CD14-positive monocyte (primary cell): ENCODE data around the gene MT2A. TPM values are rescaled to one million over a fixed set of nuclear protein-coding genes. Genes with fewer than 3 reads are reported as not detected.

ENCODE experiments used
- DNase-seq, 3 donors: peaks; one replicate each; pipeline ENCODE4 v3.0.0-alpha.2; 2011 to 2022
- H2AFZ ChIP-seq: 2 replicates; pipeline ENCODE4 v1.6.0; 2012; ENCODE audit warnings: mild to moderate bottlenecking, low read depth, low read length, inconsistent platforms; ENCODE audit not compliant: insufficient read depth, poor library complexity, severe bottlenecking
- H3K27ac ChIP-seq, 2 donors: 1 replicate in 1 of 2; 2 replicates in 1 of 2; pipeline ENCODE4 v1.5.1; 2012 to 2013; ENCODE audit warnings: low read length in 2 of 2, control low read depth in 1 of 2, inconsistent platforms in 1 of 2, low read depth in 1 of 2, mild to moderate bottlenecking in 1 of 2
- H3K27me3 ChIP-seq, 2 donors: one replicate each; pipeline versions ENCODE4 v1.6.0 to v1.6.1; 2011 to 2013; ENCODE audit warnings: low read length in 2 of 2; ENCODE audit not compliant: control insufficient read depth in 2 of 2, insufficient read depth in 2 of 2
- H3K36me3 ChIP-seq, 2 donors: replicated peaks in 1 of 2; 1 replicate in 1 of 2; 2 replicates in 1 of 2; pipeline versions ENCODE4 v1.5.1 to v1.6.1; 2012 to 2013; ENCODE audit warnings: low read length in 2 of 2, control low read depth in 1 of 2, inconsistent platforms in 1 of 2, mild to moderate bottlenecking in 1 of 2; ENCODE audit not compliant: insufficient read depth in 2 of 2, control insufficient read depth in 1 of 2
- H3K4me1 ChIP-seq, 2 donors: 1 replicate in 1 of 2; 2 replicates in 1 of 2; pipeline versions ENCODE4 v1.5.1 to v1.6.1; 2012 to 2013; ENCODE audit warnings: low read length in 2 of 2, control low read depth in 1 of 2, inconsistent platforms in 1 of 2, mild to moderate bottlenecking in 1 of 2, moderate library complexity in 1 of 2; ENCODE audit not compliant: insufficient read depth in 2 of 2, control insufficient read depth in 1 of 2
- H3K4me2 ChIP-seq: replicated peaks from 2 replicates; pipeline ENCODE3; 2012; ENCODE audit warnings: low read length, moderate library complexity, mild to moderate bottlenecking; ENCODE audit not compliant: poor library complexity, severe bottlenecking; ENCODE audit errors: extremely low read depth
- H3K4me3 ChIP-seq, 3 experiments: fragments of 200-600 bp in 1 of 3; sonication (generic) in 1 of 3; replicated peaks in 1 of 3; 1 replicate in 2 of 3; 2 replicates in 1 of 3; pipeline ENCODE4 v1.5.1; 2011 to 2013; ENCODE audit warnings: low read length in 3 of 3, mild to moderate bottlenecking in 3 of 3, control low read depth in 2 of 3, low read depth in 2 of 3, inconsistent platforms in 1 of 3, moderate library complexity in 1 of 3
- H3K79me2 ChIP-seq: 2 replicates; pipeline ENCODE4 v1.6.0; 2012; ENCODE audit warnings: mild to moderate bottlenecking, control low read depth, inconsistent platforms, low read length, moderate library complexity; ENCODE audit not compliant: insufficient read depth
- H3K9ac ChIP-seq: 2 replicates; pipeline ENCODE4 v1.6.0; 2017; ENCODE audit warnings: low read length, mild to moderate bottlenecking; ENCODE audit not compliant: insufficient read depth, poor library complexity, severe bottlenecking
- H3K9me3 ChIP-seq, 2 donors: replicated peaks in 1 of 2; 1 replicate in 1 of 2; 2 replicates in 1 of 2; pipeline versions ENCODE4 v1.5.1 to v1.6.1; 2012 to 2013; ENCODE audit warnings: low read length in 2 of 2, control low read depth in 1 of 2; ENCODE audit not compliant: control insufficient read depth in 1 of 2, insufficient read depth in 1 of 2
- H4K20me1 ChIP-seq: 2 replicates; pipeline ENCODE4 v1.6.0; 2012; ENCODE audit warnings: mild to moderate bottlenecking, low read length, control low read depth, moderate library complexity; ENCODE audit not compliant: insufficient read depth
- H3K27ac Mint-ChIP-seq, 7 donors: one replicate each; pipeline ENCODE4 v1.8.0; 2020; ENCODE audit warnings: mild to moderate bottlenecking in 7 of 7, mixed read lengths in 7 of 7, moderate library complexity in 6 of 7, inconsistent platforms in 2 of 7
- H3K27me3 Mint-ChIP-seq, 3 donors: one replicate each; pipeline ENCODE4 v1.8.0; 2021 to 2022; ENCODE audit warnings: low read depth in 3 of 3, mild to moderate bottlenecking in 3 of 3, mixed read lengths in 3 of 3, moderate library complexity in 3 of 3, inconsistent platforms in 1 of 3
- H3K36me3 Mint-ChIP-seq, 2 donors: one replicate each; pipeline ENCODE4 v1.8.0; 2020; ENCODE audit warnings: mixed read lengths in 2 of 2, inconsistent platforms in 1 of 2, mild to moderate bottlenecking in 1 of 2
- H3K4me1 Mint-ChIP-seq: one replicate; pipeline ENCODE4 v1.8.0; 2020; ENCODE audit warnings: mild to moderate bottlenecking, mixed read lengths
- H3K4me3 Mint-ChIP-seq, 2 donors: one replicate each; pipeline ENCODE4 v1.8.0; 2020; ENCODE audit warnings: mild to moderate bottlenecking in 2 of 2, mixed read lengths in 2 of 2, moderate library complexity in 1 of 2
- H3K9me3 Mint-ChIP-seq, 7 donors: one replicate each; pipeline ENCODE4 v1.8.0; 2020 to 2022; ENCODE audit warnings: mixed read lengths in 7 of 7, mild to moderate bottlenecking in 6 of 7, moderate library complexity in 6 of 7, inconsistent platforms in 2 of 7
- WGBS: methylation state at CpG from one replicate; pipeline ENCODE4 v1.1.5; 2013; ENCODE audit warnings: missing lambda C conversion rate; ENCODE audit not compliant: insufficient coverage; 5-methylcytosine and 5-hydroxymethylcytosine counted together
- intact Hi-C, 2 donors: fragments of 100-400 bp; cut with micrococcal nuclease; formaldehyde crosslinking; loops; one replicate each; pipeline versions ENCODE4 v1.15.0 to v1.15.1; 2023
- polyA plus RNA-seq, 3 donors: library from polyadenylated mRNA; depleted of rRNA in 1 of 3; unstranded in 2 of 3; stranded (reverse) in 1 of 3; fragments of 300-500 nt in 2 of 3; fragments of >200 nt in 1 of 3; fragmentation: Illumina TruSeq in 2 of 3; gene quantifications; 1 replicate in 2 of 3; 2 replicates in 1 of 3; pipeline ENCODE4 v1.2.3, GENCODE V29; 2012 to 2021
- TF ChIP-seq, protein P1 (sequence below): fragments of 200-600 bp; IDR thresholded peaks from one replicate; pipeline ENCODE4 v1.8.0; 2022; ENCODE audit warnings: antibody characterized with exemption, mild to moderate bottlenecking

The MT2A gene
- polyA plus RNA-seq, 3 donors = 26.8 to 228 (median 126) TPM

GRCh38 chr16:56632848-56633365 lies 24.5 kb downstream of the MT2A start:
- H3K27ac Mint-ChIP-seq = peak overlapping the region in 1 of 7 donors; percentile 15
- Histone ChIP-seq H3K4me1 (peaks cover 8 to 13% of the 10 kb centered on the region in 2 donors), H3K4me3 (peak overlapping the region in 1 of 3 experiments; percentile 69), H3K9ac (no peak overlapping the region), H3K36me3 (no peaks in the 10 kb centered on the region), H2AFZ (peak overlapping the region; percentile 68), H3K79me2 (no peaks in the 10 kb centered on the region), H3K27ac (no peak overlapping the region), H3K9me3 (peaks cover 0 to 49% of the 10 kb centered on the region in 2 donors), H3K27me3 (peaks cover 72 to 89% of the 10 kb centered on the region in 2 donors), H3K4me2 (peak overlapping the region; percentile 61), H4K20me1 (no peaks in the 10 kb centered on the region)
- H3K36me3 Mint-ChIP-seq = peaks cover 0 to 9% of the 10 kb centered on the region in 2 donors
- H3K9me3 Mint-ChIP-seq = peaks cover 0 to 22% (median 8%) of the 10 kb centered on the region in 7 donors
- 10% methylated on average over 1 of the region's 6 CpGs for WGBS
- DNase-seq = no peak
- H3K4me3 Mint-ChIP-seq = peak overlapping the region; percentile 68 to 94
- TF ChIP-seq, protein P1, sequence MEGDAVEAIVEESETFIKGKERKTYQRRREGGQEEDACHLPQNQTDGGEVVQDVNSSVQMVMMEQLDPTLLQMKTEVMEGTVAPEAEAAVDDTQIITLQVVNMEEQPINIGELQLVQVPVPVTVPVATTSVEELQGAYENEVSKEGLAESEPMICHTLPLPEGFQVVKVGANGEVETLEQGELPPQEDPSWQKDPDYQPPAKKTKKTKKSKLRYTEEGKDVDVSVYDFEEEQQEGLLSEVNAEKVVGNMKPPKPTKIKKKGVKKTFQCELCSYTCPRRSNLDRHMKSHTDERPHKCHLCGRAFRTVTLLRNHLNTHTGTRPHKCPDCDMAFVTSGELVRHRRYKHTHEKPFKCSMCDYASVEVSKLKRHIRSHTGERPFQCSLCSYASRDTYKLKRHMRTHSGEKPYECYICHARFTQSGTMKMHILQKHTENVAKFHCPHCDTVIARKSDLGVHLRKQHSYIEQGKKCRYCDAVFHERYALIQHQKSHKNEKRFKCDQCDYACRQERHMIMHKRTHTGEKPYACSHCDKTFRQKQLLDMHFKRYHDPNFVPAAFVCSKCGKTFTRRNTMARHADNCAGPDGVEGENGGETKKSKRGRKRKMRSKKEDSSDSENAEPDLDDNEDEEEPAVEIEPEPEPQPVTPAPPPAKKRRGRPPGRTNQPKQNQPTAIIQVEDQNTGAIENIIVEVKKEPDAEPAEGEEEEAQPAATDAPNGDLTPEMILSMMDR = no peak
- H3K4me1 Mint-ChIP-seq = peaks cover 29% of the 10 kb centered on the region
- H3K27me3 Mint-ChIP-seq = peaks cover 79 to 93% (median 90%) of the 10 kb centered on the region in 3 donors
- intact Hi-C loops = no loop called here

GRCh38 chr16:56633535-56633934 lies 25.2 kb downstream of the MT2A start:
- Histone ChIP-seq H3K79me2 (no peaks in the 10 kb centered on the region), H2AFZ (no peak overlapping the region), H3K27me3 (peaks cover 78 to 93% of the 10 kb centered on the region in 2 donors), H3K36me3 (no peaks in the 10 kb centered on the region), H4K20me1 (no peaks in the 10 kb centered on the region), H3K4me2 (no peak overlapping the region), H3K27ac (no peak overlapping the region), H3K4me1 (peaks cover 13 to 19% of the 10 kb centered on the region in 2 donors), H3K9ac (no peak overlapping the region), H3K4me3 (no peak overlapping the region), H3K9me3 (peaks cover 0 to 55% of the 10 kb centered on the region in 2 donors)
- TF ChIP-seq, protein P1 = no peak
- H3K36me3 Mint-ChIP-seq = peaks cover 0 to 9% of the 10 kb centered on the region in 2 donors
- intact Hi-C loops = no loop called here
- 51% methylated on average over 5 of the region's 7 CpGs for WGBS
- peaks cover 84 to 95% (median 90%) of the 10 kb centered on the region in 3 donors for H3K27me3 Mint-ChIP-seq
- H3K4me1 Mint-ChIP-seq = peaks cover 33% of the 10 kb centered on the region
- H3K27ac Mint-ChIP-seq = no peak overlapping the region
- H3K4me3 Mint-ChIP-seq = peak overlapping the region in 1 of 2 donors; percentile 94
- H3K9me3 Mint-ChIP-seq = peaks cover 0 to 21% (median 8%) of the 10 kb centered on the region in 7 donors
- no peak for DNase-seq
